Sigmoid colon (tissue), 4 donors: ENCODE data around the gene MYRF.

ENCODE experiments used
- EP300 ChIP-seq, 4 donors: sonication (generic); formaldehyde crosslinking; IDR thresholded peaks; one replicate each; pipeline ENCODE4 v1.6.1; 2017; ENCODE audit warnings: antibody characterized with exemption in 4 of 4
- POLR2AphosphoS5 ChIP-seq, 4 donors: sonication (generic); formaldehyde crosslinking; IDR thresholded peaks; one replicate each; pipeline ENCODE4 v1.6.1; 2017; ENCODE audit warnings: antibody characterized with exemption in 4 of 4
- TF ChIP-seq, protein P1 (sequence below), 4 experiments: fragments of 450-650 bp in 3 of 4; fragments of 200-600 bp in 1 of 4; IDR thresholded peaks; one replicate each; pipeline ENCODE4 v1.5.1; 2016 to 2019; ENCODE audit warnings: antibody characterized with exemption in 4 of 4, mild to moderate bottlenecking in 3 of 4, moderate library complexity in 2 of 4

DNA sequence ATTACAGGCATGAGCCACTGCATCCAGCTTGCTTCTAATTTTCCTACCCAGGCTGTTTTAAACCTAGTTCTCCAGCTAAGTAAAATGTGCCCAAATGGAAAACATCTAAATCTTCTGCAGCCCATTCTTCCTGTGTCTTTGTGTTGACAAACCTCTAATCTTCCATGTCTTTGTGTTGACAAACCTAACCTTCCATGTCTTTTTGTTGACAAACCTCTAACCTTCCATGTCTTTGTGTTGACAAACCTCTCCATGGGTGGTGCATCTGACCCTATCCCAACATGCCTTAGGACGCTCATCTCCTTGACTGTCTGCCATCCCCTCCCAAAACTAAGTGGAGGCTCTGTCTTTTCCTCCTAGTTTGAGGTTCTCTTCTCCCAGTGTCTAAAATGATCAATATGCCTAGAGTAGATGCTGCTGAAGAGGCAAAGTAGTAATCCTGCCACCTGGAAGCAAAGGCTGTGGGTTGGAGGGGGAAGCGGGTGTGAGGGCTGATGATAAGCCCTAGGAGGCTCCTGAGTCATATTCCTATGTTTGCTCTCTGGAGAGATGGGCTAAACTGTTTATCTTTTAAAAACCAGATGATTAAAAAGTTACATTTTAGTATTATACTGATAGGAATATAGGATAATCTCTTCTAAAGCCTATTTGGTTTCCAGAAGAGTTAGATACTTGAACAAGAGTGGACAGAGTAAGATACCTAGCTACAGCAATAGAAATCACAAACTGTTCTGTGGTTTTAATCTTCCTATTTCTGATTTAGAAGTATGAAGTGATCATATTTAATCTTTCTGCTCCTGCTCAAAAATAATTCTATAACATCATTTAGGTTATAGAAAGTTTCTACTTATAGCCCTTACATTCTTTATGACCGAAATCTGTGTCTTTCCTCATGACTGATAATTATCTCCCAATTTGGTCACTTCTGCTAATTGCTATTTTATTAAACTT lies 48.2 kb downstream of the MYRF start:
- no peak for TF ChIP-seq EP300 (IDR thresholded peaks at IDR 0.05)
- TF ChIP-seq, protein P1, sequence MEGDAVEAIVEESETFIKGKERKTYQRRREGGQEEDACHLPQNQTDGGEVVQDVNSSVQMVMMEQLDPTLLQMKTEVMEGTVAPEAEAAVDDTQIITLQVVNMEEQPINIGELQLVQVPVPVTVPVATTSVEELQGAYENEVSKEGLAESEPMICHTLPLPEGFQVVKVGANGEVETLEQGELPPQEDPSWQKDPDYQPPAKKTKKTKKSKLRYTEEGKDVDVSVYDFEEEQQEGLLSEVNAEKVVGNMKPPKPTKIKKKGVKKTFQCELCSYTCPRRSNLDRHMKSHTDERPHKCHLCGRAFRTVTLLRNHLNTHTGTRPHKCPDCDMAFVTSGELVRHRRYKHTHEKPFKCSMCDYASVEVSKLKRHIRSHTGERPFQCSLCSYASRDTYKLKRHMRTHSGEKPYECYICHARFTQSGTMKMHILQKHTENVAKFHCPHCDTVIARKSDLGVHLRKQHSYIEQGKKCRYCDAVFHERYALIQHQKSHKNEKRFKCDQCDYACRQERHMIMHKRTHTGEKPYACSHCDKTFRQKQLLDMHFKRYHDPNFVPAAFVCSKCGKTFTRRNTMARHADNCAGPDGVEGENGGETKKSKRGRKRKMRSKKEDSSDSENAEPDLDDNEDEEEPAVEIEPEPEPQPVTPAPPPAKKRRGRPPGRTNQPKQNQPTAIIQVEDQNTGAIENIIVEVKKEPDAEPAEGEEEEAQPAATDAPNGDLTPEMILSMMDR (IDR thresholded peaks at IDR 0.05): no peak
- TF ChIP-seq POLR2AphosphoS5 (IDR thresholded peaks at IDR 0.05): no peak
